ENCODE results near the gene LAMA4. TPM values are rescaled to one million over a fixed set of nuclear protein-coding genes. Genes with fewer than 3 reads are reported as not detected.

The LAMA4 gene
- total and polyA plus RNA-seq, 2 of the 13 experiments (the other 11 are each of a cell fraction or from before 2014, with no cell fraction given) = not detected

DNA sequence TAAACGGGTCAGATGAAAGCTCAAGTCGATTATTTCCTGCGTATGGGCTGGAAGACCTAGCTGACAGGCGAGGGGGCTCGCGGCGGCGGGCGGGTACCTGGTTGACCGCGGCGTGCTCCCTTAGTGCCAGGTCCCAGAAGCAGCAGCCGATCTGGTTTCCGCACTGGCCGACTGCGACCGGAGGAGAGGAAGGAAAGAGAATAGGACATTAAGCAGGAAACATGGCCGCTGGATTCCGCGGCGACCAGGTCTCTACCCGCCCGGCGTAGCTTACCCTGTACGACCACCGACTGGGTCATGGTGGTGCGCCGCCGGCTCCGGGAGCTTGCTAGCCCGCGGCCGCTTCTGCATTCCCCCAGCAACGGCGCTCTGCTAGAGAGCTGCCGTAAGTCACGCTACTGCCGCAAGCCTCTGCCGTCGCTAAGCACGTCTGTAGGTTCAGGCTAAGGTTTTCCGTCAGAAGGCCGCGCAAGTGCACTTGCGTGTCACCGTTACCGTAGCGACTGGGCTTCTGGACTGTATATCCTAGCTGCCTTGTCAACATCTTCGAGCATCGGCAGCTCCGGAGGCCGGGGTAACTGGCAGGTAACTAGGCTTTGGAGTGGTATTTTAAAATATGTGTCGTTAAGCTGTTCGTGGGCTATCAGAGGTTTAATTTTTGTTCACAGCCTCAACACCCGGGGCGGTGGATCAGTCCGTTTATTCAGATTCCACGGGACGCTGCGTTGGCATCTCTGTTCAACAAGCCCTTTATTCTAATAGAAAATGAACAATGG, 167.0 kb downstream of the LAMA4 start, which contains the start of the genes FAM229B and TUBE1 (continued):
- TF ChIP-seq RCOR2 (CRISPR knock-in tag; IDR thresholded peaks at IDR 0.05) (peak; percentile 35; the same call in 1 of the 2 replicates), DMAP1 (CRISPR knock-in tag; IDR thresholded peaks at IDR 0.05) (peak; percentile 74), FOXJ3 (CRISPR knock-in tag; IDR thresholded peaks at IDR 0.05; ENCODE audit: borderline replicate concordance) (no peak; the same call in 1 of the 2 replicates), ZFX (CRISPR knock-in tag; IDR thresholded peaks at IDR 0.05; ENCODE audit: low read depth) (peak; percentile 85), IKZF1 (IDR thresholded peaks at IDR 0.05) (no peak), HOXA7 (CRISPR knock-in tag; IDR thresholded peaks at IDR 0.05) (no peak), JDP2 (CRISPR knock-in tag; IDR thresholded peaks at IDR 0.05; ENCODE audit: borderline replicate concordance) (no peak; the same call in 1 of the 2 replicates), ZC3H4 (CRISPR knock-in tag; IDR thresholded peaks at IDR 0.05; ENCODE audit: borderline replicate concordance) (no peak), ZNF121 (CRISPR knock-in tag; IDR thresholded peaks at IDR 0.05) (peak; percentile 49; the same call in 1 of the 2 replicates), YEATS4 (CRISPR knock-in tag; IDR thresholded peaks at IDR 0.05; ENCODE audit: borderline replicate concordance) (peak; percentile 79), ZNF317 (CRISPR knock-in tag; IDR thresholded peaks at IDR 0.05) (0 out of 2 replicates have a peak, but pooled peaks have one; percentile 58), NFRKB (IDR thresholded peaks at IDR 0.05) (no peak), NFKBIZ (CRISPR knock-in tag; IDR thresholded peaks at IDR 0.05) (peak; percentile 81; the same call in 1 of the 2 replicates), ZNF737 (CRISPR knock-in tag; IDR thresholded peaks at IDR 0.05; ENCODE audit: borderline replicate concordance) (no peak), ZNF563 (CRISPR knock-in tag; IDR thresholded peaks at IDR 0.05) (peak; percentile 48; the same call in 1 of the 2 replicates), RFX1 (IDR thresholded peaks at IDR 0.05) (peak; percentile 92), ZNF777 (CRISPR knock-in tag; IDR thresholded peaks at IDR 0.05) (peak; percentile 84), ADNP (CRISPR knock-in tag; IDR thresholded peaks at IDR 0.05) (no peak), HNRNPH1 (optimal IDR thresholded peaks at IDR 0.05; ENCODE audit: low read depth, low read length) (peak; percentile 95), ZNF644 (CRISPR knock-in tag; IDR thresholded peaks at IDR 0.05; ENCODE audit: low read depth) (no peak), CEBPB (IDR thresholded peaks at IDR 0.05; ENCODE audit: borderline replicate concordance, low read depth, low read length) (no peak), IRX3 (CRISPR knock-in tag; IDR thresholded peaks at IDR 0.05; ENCODE audit: borderline replicate concordance, low read depth) (peak; percentile 85; the same call in 1 of the 2 replicates), HNRNPK (IDR thresholded peaks at IDR 0.05; ENCODE audit: low read depth, low read length, poor library complexity, severe bottlenecking) (no peak), ZBTB7A (CRISPR knock-in tag; IDR thresholded peaks at IDR 0.05) (peak; percentile 69; the same call in 1 of the 2 replicates)
- TF ChIP-seq, protein P1, sequence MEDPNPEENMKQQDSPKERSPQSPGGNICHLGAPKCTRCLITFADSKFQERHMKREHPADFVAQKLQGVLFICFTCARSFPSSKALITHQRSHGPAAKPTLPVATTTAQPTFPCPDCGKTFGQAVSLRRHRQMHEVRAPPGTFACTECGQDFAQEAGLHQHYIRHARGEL (CRISPR knock-in tag; IDR thresholded peaks at IDR 0.05) = 0 out of 2 replicates have a peak, but pooled peaks have one; percentile 19
- TF ChIP-seq, protein P2, sequence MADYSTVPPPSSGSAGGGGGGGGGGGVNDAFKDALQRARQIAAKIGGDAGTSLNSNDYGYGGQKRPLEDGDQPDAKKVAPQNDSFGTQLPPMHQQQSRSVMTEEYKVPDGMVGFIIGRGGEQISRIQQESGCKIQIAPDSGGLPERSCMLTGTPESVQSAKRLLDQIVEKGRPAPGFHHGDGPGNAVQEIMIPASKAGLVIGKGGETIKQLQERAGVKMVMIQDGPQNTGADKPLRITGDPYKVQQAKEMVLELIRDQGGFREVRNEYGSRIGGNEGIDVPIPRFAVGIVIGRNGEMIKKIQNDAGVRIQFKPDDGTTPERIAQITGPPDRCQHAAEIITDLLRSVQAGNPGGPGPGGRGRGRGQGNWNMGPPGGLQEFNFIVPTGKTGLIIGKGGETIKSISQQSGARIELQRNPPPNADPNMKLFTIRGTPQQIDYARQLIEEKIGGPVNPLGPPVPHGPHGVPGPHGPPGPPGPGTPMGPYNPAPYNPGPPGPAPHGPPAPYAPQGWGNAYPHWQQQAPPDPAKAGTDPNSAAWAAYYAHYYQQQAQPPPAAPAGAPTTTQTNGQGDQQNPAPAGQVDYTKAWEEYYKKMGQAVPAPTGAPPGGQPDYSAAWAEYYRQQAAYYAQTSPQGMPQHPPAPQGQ (CRISPR knock-in tag; IDR thresholded peaks at IDR 0.05; ENCODE audit: borderline replicate concordance) = peak; percentile 69; the same call in 1 of the 2 replicates
- TF ChIP-seq, protein P3, sequence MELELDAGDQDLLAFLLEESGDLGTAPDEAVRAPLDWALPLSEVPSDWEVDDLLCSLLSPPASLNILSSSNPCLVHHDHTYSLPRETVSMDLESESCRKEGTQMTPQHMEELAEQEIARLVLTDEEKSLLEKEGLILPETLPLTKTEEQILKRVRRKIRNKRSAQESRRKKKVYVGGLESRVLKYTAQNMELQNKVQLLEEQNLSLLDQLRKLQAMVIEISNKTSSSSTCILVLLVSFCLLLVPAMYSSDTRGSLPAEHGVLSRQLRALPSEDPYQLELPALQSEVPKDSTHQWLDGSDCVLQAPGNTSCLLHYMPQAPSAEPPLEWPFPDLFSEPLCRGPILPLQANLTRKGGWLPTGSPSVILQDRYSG (CRISPR knock-in tag; IDR thresholded peaks at IDR 0.05) = 0 out of 2 replicates have a peak, but pooled peaks have one; percentile 58
- TF ChIP-seq, protein P4, sequence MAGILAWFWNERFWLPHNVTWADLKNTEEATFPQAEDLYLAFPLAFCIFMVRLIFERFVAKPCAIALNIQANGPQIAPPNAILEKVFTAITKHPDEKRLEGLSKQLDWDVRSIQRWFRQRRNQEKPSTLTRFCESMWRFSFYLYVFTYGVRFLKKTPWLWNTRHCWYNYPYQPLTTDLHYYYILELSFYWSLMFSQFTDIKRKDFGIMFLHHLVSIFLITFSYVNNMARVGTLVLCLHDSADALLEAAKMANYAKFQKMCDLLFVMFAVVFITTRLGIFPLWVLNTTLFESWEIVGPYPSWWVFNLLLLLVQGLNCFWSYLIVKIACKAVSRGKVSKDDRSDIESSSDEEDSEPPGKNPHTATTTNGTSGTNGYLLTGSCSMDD (CRISPR knock-in tag; IDR thresholded peaks at IDR 0.05) = no peak
